ENCODE results near the gene WNT7A. TPM values are rescaled to one million over a fixed set of nuclear protein-coding genes. Genes with fewer than 3 reads are reported as not detected.

WNT7A gene
- total RNA-seq, 1 experiment from 2014 or later: not detected

DNA sequence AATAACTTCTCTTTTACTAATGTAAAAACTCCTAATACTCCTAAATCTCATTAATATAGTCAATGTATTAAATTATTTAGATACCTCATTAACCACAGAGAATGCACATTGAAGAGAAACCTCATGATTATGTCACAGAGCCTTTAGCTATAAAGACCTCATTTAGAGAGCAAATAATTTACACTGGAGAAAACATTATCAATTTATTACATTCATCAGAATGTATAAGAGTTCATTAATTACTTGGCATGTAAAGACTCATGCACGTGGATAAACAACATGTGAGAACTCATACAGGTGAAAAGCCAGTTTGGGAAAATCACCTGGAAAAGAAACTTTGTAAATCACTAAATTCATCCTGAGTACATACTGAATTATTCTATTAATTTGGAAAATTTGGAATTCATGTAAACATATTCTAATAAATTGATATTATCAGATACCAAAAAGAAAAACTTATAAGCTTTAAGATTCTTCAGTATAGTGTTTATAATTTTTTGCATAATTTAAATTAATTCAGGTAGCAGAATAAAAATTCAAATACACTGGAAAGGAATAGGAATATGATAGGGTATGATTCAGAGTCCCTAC lies 22.9 kb upstream of the WNT7A start:
- Histone ChIP-seq H3K27me3 (ENCODE audit: insufficient read depth, low read length) (no peaks in the 10 kb centered on the region), H3K4me2 (ENCODE audit: insufficient read depth, insufficient read length, low read length) (no peak overlapping the region), H3K18ac (ENCODE audit: insufficient read length, low read depth, low read length) (no peak overlapping the region), H3K9ac (ENCODE audit: extremely low read depth, insufficient read length, low read length) (no peak overlapping the region), H3K79me1 (ENCODE audit: insufficient read depth, low read depth, low read length, poor library complexity, severe bottlenecking) (no peaks in the 10 kb centered on the region), H3K14ac (ENCODE audit: insufficient read depth, low read length) (no peak overlapping the region), H4K8ac (replicated peaks; ENCODE audit: insufficient read length, low read depth, low read length) (no peak overlapping the region), H4K20me1 (ENCODE audit: control insufficient read depth, insufficient read depth, insufficient read length) (no peaks in the 10 kb centered on the region), H4K5ac (ENCODE audit: insufficient read length, low read depth, low read length) (no peak overlapping the region), H3K9me3 (ENCODE audit: control insufficient read depth, low read depth, low read length) (peaks cover 42% of the 10 kb centered on the region), H3K56ac (ENCODE audit: insufficient read length, low read depth, low read length) (no peak overlapping the region), H2BK12ac (ENCODE audit: insufficient read length, low read depth, low read length) (no peak overlapping the region), H3K4me1 (ENCODE audit: insufficient read depth, low read length) (no peaks in the 10 kb centered on the region), H3K27ac (ENCODE audit: insufficient read length, low read depth, low read length) (no peak overlapping the region), H2BK5ac (ENCODE audit: insufficient read length, low read length) (no peak overlapping the region), H4K91ac (ENCODE audit: insufficient read length, low read depth, low read length) (no peak overlapping the region), H2AFZ (ENCODE audit: low read length) (no peak overlapping the region), H2BK15ac (ENCODE audit: low read depth, low read length) (no peak overlapping the region), H3T11ph (ENCODE audit: low read length) (no peak overlapping the region), H3K23me2 (ENCODE audit: insufficient read length, low read depth, low read length, poor library complexity, severe bottlenecking) (no peaks in the 10 kb centered on the region), H2AK5ac (ENCODE audit: insufficient read length, low read length) (no peak overlapping the region), H2BK20ac (ENCODE audit: low read depth, low read length, poor library complexity, severe bottlenecking) (no peak overlapping the region), H3K4ac (ENCODE audit: low read depth, low read length) (no peak overlapping the region), H3K79me2 (ENCODE audit: insufficient read depth, low read length) (no peaks in the 10 kb centered on the region), H3K23ac (ENCODE audit: insufficient read length, low read depth, low read length) (no peak overlapping the region), H2BK120ac (ENCODE audit: low read depth, low read length, poor library complexity, severe bottlenecking) (no peak overlapping the region)
- DNase-seq: no peak
- peaks cover 27% of the 10 kb centered on the region for H3K27me3 Mint-ChIP-seq (ENCODE audit: low read depth)
- H3K4me3 Mint-ChIP-seq: no peak overlapping the region
- no peaks in the 10 kb centered on the region for H3K4me1 Mint-ChIP-seq
- no peak overlapping the region for H3K27ac Mint-ChIP-seq
- no CpG with 5 or more reads among the region's 1 CpG for whole genome bisulfite sequencing (ENCODE audit: extremely low coverage, insufficient read length, low lambda C conversion rate)
- H3K36me3 Mint-ChIP-seq (ENCODE audit: insufficient read depth in 1 of 3, low read depth in 3 of 3): peaks cover 0 to 13% (median 6%) of the 10 kb centered on the region in 3 experiments; a peak in 5 of 7 replicates
- TF ChIP-seq, protein P1, sequence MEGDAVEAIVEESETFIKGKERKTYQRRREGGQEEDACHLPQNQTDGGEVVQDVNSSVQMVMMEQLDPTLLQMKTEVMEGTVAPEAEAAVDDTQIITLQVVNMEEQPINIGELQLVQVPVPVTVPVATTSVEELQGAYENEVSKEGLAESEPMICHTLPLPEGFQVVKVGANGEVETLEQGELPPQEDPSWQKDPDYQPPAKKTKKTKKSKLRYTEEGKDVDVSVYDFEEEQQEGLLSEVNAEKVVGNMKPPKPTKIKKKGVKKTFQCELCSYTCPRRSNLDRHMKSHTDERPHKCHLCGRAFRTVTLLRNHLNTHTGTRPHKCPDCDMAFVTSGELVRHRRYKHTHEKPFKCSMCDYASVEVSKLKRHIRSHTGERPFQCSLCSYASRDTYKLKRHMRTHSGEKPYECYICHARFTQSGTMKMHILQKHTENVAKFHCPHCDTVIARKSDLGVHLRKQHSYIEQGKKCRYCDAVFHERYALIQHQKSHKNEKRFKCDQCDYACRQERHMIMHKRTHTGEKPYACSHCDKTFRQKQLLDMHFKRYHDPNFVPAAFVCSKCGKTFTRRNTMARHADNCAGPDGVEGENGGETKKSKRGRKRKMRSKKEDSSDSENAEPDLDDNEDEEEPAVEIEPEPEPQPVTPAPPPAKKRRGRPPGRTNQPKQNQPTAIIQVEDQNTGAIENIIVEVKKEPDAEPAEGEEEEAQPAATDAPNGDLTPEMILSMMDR (conservative IDR thresholded peaks at IDR 0.05): no peak
- peaks cover 61% of the 10 kb centered on the region in 2 experiments for H3K9me3 Mint-ChIP-seq

Measured in H9 (cell line).